Thymus (tissue), 14 donors: ENCODE results near the gene MCAM. TPM values are rescaled to one million over a fixed set of nuclear protein-coding genes. Genes with fewer than 3 reads are reported as not detected.
A peak's percentile ranks its signal among the peaks of the same experiment; 100 is the strongest.

Experiments used
- DNase-seq, 9 donors: peaks; one replicate each; pipeline ENCODE4 v3.0.0-alpha.2; 2013; ENCODE audit warnings: low spot score in 9 of 9, low read depth in 6 of 9, missing footprints in 1 of 9
- H3K27ac ChIP-seq, 2 donors: one replicate each; pipeline ENCODE4 v1.5.1; 2013; ENCODE audit warnings: control low read depth in 1 of 2, low read depth in 1 of 2, low read length in 1 of 2, mild to moderate bottlenecking in 1 of 2, moderate library complexity in 1 of 2
- H3K27me3 ChIP-seq, 2 donors: one replicate each; pipeline ENCODE4 v1.5.1; 2013; ENCODE audit warnings: low read length in 1 of 2; ENCODE audit not compliant: control insufficient read depth in 2 of 2, insufficient read depth in 1 of 2
- H3K36me3 ChIP-seq, 2 donors: one replicate each; pipeline ENCODE4 v1.5.1; 2013; ENCODE audit warnings: low read length in 1 of 2, mild to moderate bottlenecking in 1 of 2, moderate library complexity in 1 of 2; ENCODE audit not compliant: control insufficient read depth in 2 of 2, insufficient read depth in 2 of 2
- H3K4me1 ChIP-seq, 2 donors: one replicate each; pipeline ENCODE4 v1.5.1; 2013; ENCODE audit warnings: low read length in 2 of 2; ENCODE audit not compliant: control insufficient read depth in 2 of 2, insufficient read depth in 2 of 2
- H3K4me3 ChIP-seq, 2 donors: one replicate each; pipeline ENCODE4 v1.5.1; 2013; ENCODE audit warnings: low read length in 2 of 2, control low read depth in 1 of 2, mild to moderate bottlenecking in 1 of 2
- H3K9me3 ChIP-seq, 2 donors: one replicate each; pipeline ENCODE4 v1.5.1; 2013; ENCODE audit warnings: low read length in 1 of 2, mild to moderate bottlenecking in 1 of 2; ENCODE audit not compliant: control insufficient read depth in 2 of 2, insufficient read depth in 1 of 2
- WGBS: extraction: QIAGEN DNeasy Blood & Tissue Kit; methylation state at CpG from one replicate; pipeline ENCODE4 v1.1.7; 2013; 5-methylcytosine and 5-hydroxymethylcytosine counted together
- long read RNA-seq, 10 donors: transcript quantifications; one replicate each; lab custom pipeline, GENCODE V29; 2026
- polyA plus RNA-seq: library from polyadenylated mRNA; stranded (reverse); fragments of 200-250 nt; gene quantifications from one replicate; pipeline ENCODE4 v1.2.3, GENCODE V29; 2013
- total RNA-seq: library from RNA; stranded (reverse); fragments of 120-200 nt; gene quantifications from one replicate; pipeline ENCODE4 v1.2.4, GENCODE V29; 2013
- donor health status: healthy.

MCAM gene, protein sequence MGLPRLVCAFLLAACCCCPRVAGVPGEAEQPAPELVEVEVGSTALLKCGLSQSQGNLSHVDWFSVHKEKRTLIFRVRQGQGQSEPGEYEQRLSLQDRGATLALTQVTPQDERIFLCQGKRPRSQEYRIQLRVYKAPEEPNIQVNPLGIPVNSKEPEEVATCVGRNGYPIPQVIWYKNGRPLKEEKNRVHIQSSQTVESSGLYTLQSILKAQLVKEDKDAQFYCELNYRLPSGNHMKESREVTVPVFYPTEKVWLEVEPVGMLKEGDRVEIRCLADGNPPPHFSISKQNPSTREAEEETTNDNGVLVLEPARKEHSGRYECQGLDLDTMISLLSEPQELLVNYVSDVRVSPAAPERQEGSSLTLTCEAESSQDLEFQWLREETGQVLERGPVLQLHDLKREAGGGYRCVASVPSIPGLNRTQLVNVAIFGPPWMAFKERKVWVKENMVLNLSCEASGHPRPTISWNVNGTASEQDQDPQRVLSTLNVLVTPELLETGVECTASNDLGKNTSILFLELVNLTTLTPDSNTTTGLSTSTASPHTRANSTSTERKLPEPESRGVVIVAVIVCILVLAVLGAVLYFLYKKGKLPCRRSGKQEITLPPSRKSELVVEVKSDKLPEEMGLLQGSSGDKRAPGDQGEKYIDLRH
- total RNA-seq: 20.1 TPM
- 54.4 TPM for polyA plus RNA-seq
- long read RNA-seq, donor 1: 0 reads
- long read RNA-seq, donor 2: 0 reads
- long read RNA-seq, donor 3, transcript MCAM-201 (16 exons, 3,313 nt): major isoform, 6 of 6 reads
- long read RNA-seq, donor 3, partial matches to known transcripts: 0 of 6 reads
- long read RNA-seq, donor 3, other reads (novel, unspliced or antisense): 0 of 6 reads
- long read RNA-seq, donor 4: 0 reads
- long read RNA-seq, donor 5, partial matches to known transcripts: 0 of 4 reads
- long read RNA-seq, donor 5, other reads (novel, unspliced or antisense): 0 of 4 reads
- long read RNA-seq, donor 6, partial matches to known transcripts: 0 of 3 reads
- long read RNA-seq, donor 6, other reads (novel, unspliced or antisense): 0 of 3 reads
- long read RNA-seq, donor 7: 0 reads
- long read RNA-seq, donor 8, partial matches to known transcripts: 0 of 2 reads
- long read RNA-seq, donor 8, other reads (novel, unspliced or antisense): 0 of 2 reads
- long read RNA-seq, donor 9, partial matches to known transcripts: 0 of 1 reads
- long read RNA-seq, donor 9, other reads (novel, unspliced or antisense): 0 of 1 reads
- long read RNA-seq, donor 10, partial matches to known transcripts: 0 of 1 reads
- long read RNA-seq, donor 10, other reads (novel, unspliced or antisense): 0 of 1 reads

GRCh38 chr11:119316729-119317591 is at the start of gene MCAM:
MCAM (minus strand) TSS chr11:119317130; CDS start chr11:119317101, 29 bp downstream.
- DNase-seq: no peak
- Histone ChIP-seq H3K36me3 (no peaks in the 10 kb centered on the region), H3K27me3 (peaks cover 42 to 73% of the 10 kb centered on the region in 2 donors), H3K4me3 (peak within 1 kb of the TSS; percentile 33 to 59), H3K9me3 (peaks cover 0 to 19% of the 10 kb centered on the region in 2 donors), H3K27ac (peak within 1 kb of the TSS; percentile 10 to 37), H3K4me1 (peaks cover 36 to 77% of the 10 kb centered on the region in 2 donors)
- WGBS: 3% methylated on average over 74 of the region's 74 CpGs

DNA sequence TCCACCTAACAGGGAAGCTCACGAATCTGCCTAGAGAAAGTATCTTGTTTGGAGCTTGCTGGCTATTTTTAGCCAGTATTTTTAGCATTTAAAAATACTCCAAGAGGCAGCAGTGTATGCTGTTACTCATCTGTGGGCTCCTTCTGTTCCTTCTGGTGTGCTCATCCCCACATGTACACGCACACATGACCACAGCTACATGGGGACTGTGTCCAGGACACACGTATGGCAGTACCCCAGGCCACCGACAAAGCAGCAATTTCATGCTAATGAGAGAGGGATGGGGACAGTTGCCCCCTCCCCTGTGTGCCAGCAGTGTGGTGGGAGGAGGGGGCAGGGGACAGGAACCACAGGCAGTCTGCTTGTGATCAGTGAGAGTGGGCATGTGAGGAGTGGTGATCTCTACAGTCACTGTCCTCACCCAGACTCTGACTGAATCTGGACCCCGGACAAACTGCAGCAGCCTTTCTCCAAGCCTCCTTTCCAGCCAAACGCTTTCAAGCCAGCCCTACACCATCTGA is 48.2 kb upstream of the MCAM start:
- Histone ChIP-seq H3K4me3 (no peak overlapping the region), H3K27me3 (peaks cover 37 to 82% of the 10 kb centered on the region in 2 donors), H3K27ac (no peak overlapping the region), H3K36me3 (no peaks in the 10 kb centered on the region), H3K4me1 (peaks cover 0 to 19% of the 10 kb centered on the region in 2 donors), H3K9me3 (no peaks in the 10 kb centered on the region)
- no peak for DNase-seq
- 91% methylated on average over 6 of the region's 6 CpGs for WGBS

DNA sequence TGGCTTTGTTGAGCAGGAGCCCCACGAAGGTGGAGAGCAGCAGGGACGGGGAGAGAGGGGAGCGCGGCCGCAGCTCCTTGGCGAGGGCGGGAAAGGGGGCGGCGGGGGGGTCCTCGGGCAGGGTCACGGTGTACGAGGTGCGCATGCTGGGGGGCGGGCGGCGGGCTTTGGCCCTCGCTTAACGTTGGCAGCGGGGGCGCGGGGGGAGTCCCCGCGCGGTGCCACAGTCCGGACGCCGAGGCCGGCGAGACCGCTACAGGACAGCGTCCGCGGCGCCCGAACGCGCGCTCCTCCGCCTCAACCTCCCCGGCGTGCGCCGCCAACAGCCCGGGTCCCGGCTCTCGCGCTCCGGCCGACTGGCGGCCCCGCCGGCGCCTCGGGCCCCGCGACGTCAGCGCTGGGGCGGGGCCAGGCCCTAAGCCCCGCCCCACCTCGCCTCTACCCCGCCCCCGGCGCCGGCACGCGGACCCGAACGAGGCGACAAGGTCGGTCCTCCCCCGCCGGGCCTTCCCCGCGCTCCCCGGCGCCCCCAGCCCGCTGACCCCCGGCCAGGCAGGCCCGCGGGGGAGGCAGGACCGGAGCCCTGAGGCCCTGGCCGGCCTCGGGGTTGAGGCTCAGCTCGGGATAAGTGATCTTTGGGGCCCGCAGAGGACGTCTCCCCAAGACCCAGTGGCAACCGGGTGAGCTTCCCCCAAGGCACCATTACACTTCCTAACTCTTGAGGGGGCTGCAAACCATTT is 47.1 kb upstream of the MCAM start:
- H3K9me3 ChIP-seq: no peaks in the 10 kb centered on the region
- peak in 3 of 9 donors; percentile 28 to 53 (median 53) for DNase-seq
- H3K4me3 ChIP-seq: peak overlapping the region in 1 of 2 donors; percentile 44
- 3% methylated on average over 87 of the region's 88 CpGs for WGBS
- no peak overlapping the region for H3K27ac ChIP-seq
- H3K36me3 ChIP-seq: no peaks in the 10 kb centered on the region
- peaks cover 0 to 19% of the 10 kb centered on the region in 2 donors for H3K4me1 ChIP-seq
- H3K27me3 ChIP-seq: peaks cover 39 to 89% of the 10 kb centered on the region in 2 donors

GRCh38 chr11:119363081-119363850 is 46.3 kb upstream of the MCAM start:
- Histone ChIP-seq H3K36me3 (no peaks in the 10 kb centered on the region), H3K4me1 (peaks cover 0 to 19% of the 10 kb centered on the region in 2 donors), H3K27me3 (peaks cover 39 to 83% of the 10 kb centered on the region in 2 donors), H3K4me3 (peak overlapping the region in 1 of 2 donors; percentile 44), H3K9me3 (no peaks in the 10 kb centered on the region), H3K27ac (no peak overlapping the region)
- WGBS: 44% methylated on average over 44 of the region's 44 CpGs
- no peak for DNase-seq

GRCh38 chr11:119362741-119363080 is 45.8 kb upstream of the MCAM start:
- no peak overlapping the region for H3K4me3 ChIP-seq
- WGBS: 96% methylated on average over 5 of the region's 5 CpGs
- H3K36me3 ChIP-seq: no peaks in the 10 kb centered on the region
- H3K27ac ChIP-seq: no peak overlapping the region
- peaks cover 39 to 78% of the 10 kb centered on the region in 2 donors for H3K27me3 ChIP-seq
- H3K9me3 ChIP-seq: no peaks in the 10 kb centered on the region
- no peak for DNase-seq
- H3K4me1 ChIP-seq: peaks cover 0 to 19% of the 10 kb centered on the region in 2 donors

DNA sequence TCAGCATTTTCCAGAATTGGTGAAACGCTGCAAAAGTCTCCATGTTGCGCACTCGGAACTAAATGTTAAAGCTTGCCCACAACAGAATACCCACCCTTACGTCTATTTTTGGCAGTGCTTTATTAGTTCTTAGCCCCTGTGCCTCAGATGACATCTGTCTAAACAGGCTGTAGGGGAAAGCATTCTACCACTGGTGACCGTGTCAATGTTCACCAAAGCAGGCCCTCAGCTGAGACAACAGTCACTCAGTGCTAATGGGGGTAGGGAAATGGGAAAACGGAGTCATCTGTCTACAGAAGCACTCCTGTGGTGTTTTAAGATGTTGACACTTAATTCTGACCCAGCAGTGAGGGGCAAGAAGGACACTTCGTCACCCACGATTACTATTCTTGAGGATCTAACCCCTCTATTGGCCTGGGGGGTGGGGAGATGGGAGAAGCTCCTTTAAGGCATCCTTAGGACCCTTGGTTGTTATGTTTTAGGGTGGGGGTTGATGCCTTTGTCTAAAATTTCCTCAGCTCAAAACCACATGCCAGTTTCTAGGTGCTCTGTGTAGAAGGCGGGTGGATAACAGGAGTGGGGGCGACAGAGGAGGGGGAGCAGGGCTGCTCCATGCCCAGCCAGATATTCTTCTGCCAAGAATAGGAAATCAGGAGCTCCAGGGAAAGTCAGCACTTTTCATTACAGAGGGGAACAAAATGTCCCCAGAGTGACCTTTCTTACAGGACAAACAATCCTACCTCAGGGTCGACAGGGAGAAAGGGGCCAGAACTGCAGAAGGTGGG is 45.2 kb upstream of the MCAM start:
- Histone ChIP-seq H3K27me3 (peaks cover 39 to 78% of the 10 kb centered on the region in 2 donors), H3K4me3 (no peak overlapping the region), H3K27ac (no peak overlapping the region), H3K4me1 (peaks cover 0 to 19% of the 10 kb centered on the region in 2 donors), H3K36me3 (no peaks in the 10 kb centered on the region), H3K9me3 (no peaks in the 10 kb centered on the region)
- DNase-seq: no peak
- 95% methylated on average over 11 of the region's 11 CpGs for WGBS
